GM19023 (cell line): ENCODE data around the gene KMT2D.
A peak's percentile ranks its signal among the peaks of the same experiment; 100 is the strongest.

Experiments used
- ATAC-seq: cut with Tn5 transposase; IDR thresholded peaks from one replicate; pipeline ENCODE4 v1.9.1; 2021; ENCODE audit warnings: mild to moderate bottlenecking, moderate library complexity; ENCODE audit not compliant: unreplicated experiment

Gene KMT2D

GRCh38 chr12:49019443-49020324, 40.9 kb downstream of the KMT2D start:
- no peak for ATAC-seq

GRCh38 chr12:49019120-49019430, 41.5 kb downstream of the KMT2D start:
- ATAC-seq: peak; percentile 15

GRCh38 chr12:49018261-49019119, 42.1 kb downstream of the KMT2D start, which contains the start of gene PRKAG1:
TSS of gene PRKAG1 (minus strand) at chr12:49018776. CDS start at chr12:49018740, 36 bp downstream.
- ATAC-seq: peak; percentile 86

- ATAC-seq: peak; percentile 14
These were observed 42.7 kb downstream of the KMT2D start for GRCh38 chr12:49017891-49018260.

- no peak for ATAC-seq
These were observed 45.4 kb downstream of the KMT2D start for GRCh38 chr12:49015196-49015595.

GRCh38 chr12:49014547-49014946, 46.0 kb downstream of the KMT2D start:
- ATAC-seq: no peak

- ATAC-seq: no peak
These were observed 47.2 kb downstream of the KMT2D start for GRCh38 chr12:49013428-49013827.

- no peak for ATAC-seq
These were observed 47.9 kb downstream of the KMT2D start for GRCh38 chr12:49012739-49013138.
